Mesenteric fat pad (tissue), 1 donor: Measurements from ENCODE around the gene SATL1. TPM values are rescaled to one million over a fixed set of nuclear protein-coding genes. Genes with fewer than 3 reads are reported as not detected.
A peak's percentile ranks its signal among the peaks of the same experiment; 100 is the strongest.
"Not testable (repeated sequence)": the region's sequence is repeated elsewhere in the genome, so short reads cannot be mapped to it uniquely, and the experiment has no call there.

Experiments used
- DNase-seq: peaks from one replicate; pipeline ENCODE4 v3.0.0-alpha.2; 2020; ENCODE audit warnings: low spot score
- long read RNA-seq: library from polyadenylated mRNA; unstranded; transcript quantifications from one replicate; pipeline ENCODE4 v2.0.0, GENCODE V29; 2020
- total RNA-seq: library from RNA; stranded (reverse); fragmentation: NEBNext Ultra II Directional; extraction: Animal tissue kit (Norgen Biotek cat#: 25700); gene quantifications from one replicate; pipeline ENCODE4 v1.2.1, GENCODE V29; 2021
- donor health status: DM: yes; HTN: yes; CAD: no.

The SATL1 gene
- not detected for total RNA-seq
- long read RNA-seq = 0 reads

GRCh38 chrX:85243761-85244449 lies at the start of gene SATL1, which contains the start of gene ZNF711:
Gene SATL1 (minus strand): TSS chrX:85243779. CDS start chrX:85108968, 134,811 bp downstream.
Gene ZNF711 (plus strand): TSS chrX:85243991. CDS start chrX:85247573, 3,582 bp downstream.
- peak; percentile 86 for DNase-seq

GRCh38 chrX:85288992-85289723 lies 45.6 kb upstream of the SATL1 start:
- no peak for DNase-seq

DNA sequence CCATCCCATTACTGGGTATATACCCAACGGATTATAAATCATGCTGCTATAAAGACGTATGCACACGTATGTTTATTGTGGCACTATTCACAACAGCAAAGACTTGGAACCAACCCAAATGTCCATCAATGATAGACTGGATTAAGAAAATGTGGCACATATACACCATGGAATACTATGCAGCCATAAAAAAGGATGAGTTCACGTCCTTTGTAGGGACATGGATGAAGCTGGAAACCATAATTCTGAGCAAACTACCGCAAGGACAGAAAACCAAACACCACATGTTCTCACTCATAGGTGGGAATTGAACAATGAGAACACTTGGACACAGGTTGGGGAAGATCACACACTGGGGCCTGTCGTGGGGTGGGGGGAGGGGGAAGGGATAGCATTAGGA lies 41.7 kb upstream of the SATL1 start:
- not testable (repeated sequence) for DNase-seq

GRCh38 chrX:85244450-85245211 lies 1.1 kb upstream of the SATL1 start:
- DNase-seq = no peak

GRCh38 chrX:85243155-85243554 lies 424 bp downstream of the SATL1 start:
- DNase-seq = no peak

DNA sequence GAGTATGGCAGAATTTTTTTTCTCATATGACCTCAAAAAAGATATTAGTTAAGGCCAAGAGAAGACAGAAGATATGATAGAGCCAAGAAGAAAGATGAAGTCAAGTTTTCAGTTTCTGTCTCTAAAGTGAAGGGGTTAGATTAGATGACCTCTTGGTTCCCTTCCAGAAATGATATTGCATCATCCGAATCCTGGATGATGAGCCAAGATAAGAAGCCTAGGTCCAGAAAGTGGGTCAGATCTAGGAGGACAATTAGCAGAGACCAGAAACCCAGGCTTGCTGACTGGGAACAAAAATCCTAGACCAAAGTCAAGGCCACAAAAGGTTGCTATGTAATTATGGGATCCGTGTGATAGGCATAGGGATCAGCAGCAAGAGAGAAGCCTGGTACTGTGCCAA lies 20.2 kb downstream of the SATL1 start:
- DNase-seq = no peak

DNA sequence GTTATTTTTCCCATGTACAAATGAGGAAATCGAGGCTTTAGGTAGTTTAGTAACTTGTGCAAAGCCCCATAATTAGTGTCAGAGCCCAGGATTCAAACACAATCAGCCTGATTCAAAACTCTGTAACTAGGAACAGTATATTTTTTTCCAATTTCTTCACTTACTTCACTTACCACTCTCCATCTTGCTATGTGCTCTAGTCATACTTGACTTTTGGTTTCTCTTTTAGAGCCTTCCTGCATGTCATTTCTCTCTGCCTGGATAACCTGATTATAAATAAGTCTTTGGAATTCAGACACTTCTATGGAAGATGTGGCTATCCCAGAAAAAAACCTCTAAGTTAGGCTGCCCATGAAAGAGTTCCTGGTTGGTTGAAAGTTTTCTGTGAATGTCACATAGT lies 22.2 kb downstream of the SATL1 start:
- no peak for DNase-seq

- no peak for DNase-seq
These were observed 27.6 kb downstream of the SATL1 start for GRCh38 chrX:85215946-85216345.

DNA sequence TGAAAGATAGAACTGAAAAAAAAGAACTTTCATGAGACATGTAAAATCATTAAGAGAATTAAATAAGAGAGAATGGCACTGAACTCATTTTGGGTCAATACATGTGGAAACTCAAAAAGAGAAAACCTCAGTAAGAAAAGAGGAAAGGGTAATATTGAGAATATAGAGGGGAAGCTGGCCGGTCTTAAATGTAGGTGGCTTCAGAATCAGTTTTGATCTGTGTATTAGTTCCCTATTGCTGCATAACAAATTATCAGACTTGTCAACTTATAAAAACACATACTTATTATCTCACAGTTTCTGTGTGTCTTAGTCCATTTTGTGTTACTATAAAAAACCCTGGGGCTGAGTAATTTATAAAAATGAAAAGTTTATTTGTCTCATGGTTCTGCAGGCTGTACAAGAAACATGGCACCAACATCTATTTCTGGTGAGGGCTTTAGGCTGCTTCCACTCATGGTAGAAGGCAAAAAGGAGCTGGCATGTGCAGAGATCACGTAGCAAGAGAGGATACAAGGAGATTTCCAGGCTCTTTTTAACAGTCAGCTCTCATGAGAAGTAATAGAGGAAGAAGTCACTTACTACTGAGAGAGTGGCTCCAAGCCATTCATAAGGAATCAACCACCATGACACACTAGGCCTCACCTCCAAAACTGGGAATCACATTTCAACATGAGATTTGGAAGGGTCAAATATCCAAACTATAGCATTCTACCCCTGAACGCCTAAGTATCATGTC lies 29.6 kb downstream of the SATL1 start:
- no peak for DNase-seq

DNA sequence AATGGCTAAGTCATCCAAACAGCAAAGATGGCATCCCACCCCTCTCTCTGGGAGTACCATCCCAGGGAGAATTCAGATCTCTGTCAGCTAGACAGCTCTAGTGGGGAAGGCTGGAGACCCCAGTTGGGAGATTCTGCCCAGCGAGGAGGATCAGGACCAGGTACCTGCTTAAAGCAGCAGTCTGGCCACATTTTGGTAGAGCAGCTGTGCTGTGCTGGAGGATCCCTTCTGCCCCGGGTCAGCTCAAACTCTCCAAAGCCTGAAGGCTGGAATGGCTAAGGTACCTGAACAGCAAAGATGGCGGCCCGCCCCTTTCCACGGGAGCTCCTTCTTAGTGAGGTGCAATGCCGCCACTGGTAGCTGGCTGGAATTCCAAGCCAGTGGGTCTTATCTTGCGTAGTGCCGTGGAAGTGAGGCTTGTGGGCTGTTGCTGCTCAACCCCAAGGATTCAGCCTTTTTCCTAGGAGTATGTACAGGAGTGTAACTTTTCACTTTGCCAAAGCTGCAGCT lies 40.1 kb downstream of the SATL1 start:
- no peak for DNase-seq

DNA sequence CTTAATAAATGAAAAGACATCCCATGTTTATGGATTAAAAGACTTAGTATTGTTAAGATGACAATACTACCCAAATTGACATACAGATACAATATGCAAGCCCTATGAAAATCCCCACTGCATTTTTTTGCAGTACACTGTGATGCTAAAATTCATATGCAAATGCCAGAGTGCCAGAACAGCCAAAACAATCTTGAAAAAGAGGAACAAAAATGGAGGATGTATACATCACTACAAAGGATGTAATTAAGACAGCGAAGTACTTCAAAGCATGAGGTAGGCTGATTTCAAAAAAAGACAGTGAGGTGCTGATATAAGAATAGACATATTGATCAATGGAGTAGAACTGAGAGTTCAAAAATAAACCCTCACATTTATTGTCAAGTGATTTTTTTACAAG lies 47.3 kb downstream of the SATL1 start:
- no peak for DNase-seq

GRCh38 chrX:85159644-85160043 lies 83.9 kb downstream of the SATL1 start:
- peak; percentile 79 for DNase-seq

DNA sequence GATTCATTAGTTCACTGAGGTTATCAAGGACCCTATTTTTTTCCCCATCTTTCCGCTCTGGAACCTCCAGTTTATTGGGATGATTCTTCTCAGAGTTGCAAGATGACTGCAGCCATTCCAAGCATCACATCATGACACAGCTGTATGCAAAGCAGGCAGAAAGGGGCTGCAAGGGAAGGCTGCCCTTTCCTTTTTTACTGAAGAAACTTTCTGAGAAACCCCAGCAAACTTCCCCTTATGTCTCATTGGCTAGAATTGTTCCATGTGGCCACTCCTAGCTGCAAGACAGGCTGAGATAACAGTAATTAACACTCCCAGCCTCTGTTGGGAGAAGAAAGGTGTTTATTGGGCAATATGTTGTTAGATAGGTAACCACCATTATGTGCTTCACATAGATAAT lies 102.6 kb downstream of the SATL1 start:
- no peak for DNase-seq

DNA sequence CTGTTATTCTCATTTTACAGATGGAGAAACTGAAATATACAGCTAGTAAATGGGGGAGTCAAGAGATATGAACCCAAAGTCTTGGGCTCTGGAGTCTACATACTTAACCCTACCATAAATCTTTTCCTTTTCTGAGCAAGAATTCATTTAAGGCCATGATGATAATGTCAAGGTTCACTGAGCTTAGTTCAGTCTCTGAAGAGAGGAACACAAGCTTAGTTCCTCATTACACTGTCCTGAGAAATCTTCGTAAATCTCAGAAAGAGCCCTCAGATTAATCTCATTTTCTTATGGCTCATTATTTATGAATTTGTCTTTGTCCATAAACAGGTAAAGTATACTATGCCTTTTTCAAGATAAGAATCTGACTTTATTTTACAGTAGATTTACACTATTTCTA lies 104.2 kb downstream of the SATL1 start:
- DNase-seq = no peak

DNA sequence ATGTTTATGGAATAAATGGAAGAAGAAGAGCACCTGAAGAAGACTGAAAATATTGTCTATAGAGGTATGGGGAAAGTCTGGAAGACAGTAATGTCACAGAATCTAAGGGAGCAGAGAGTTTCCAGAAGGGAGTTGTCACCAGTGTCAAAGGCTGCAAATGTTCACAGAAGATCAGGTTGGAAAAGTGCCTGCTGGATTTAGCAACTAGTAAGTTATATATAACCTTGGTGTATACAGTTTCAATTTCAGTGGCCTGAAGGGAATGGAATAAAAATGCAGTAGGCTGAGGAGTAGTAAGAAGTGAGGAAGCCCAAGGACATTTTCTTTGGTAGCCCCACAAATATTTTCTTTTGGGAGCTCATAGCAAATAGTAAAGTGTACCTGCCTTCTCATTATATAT lies 107.2 kb downstream of the SATL1 start:
- DNase-seq = no peak

GRCh38 chrX:85115252-85115651 lies 128.3 kb downstream of the SATL1 start:
- DNase-seq = no peak

DNA sequence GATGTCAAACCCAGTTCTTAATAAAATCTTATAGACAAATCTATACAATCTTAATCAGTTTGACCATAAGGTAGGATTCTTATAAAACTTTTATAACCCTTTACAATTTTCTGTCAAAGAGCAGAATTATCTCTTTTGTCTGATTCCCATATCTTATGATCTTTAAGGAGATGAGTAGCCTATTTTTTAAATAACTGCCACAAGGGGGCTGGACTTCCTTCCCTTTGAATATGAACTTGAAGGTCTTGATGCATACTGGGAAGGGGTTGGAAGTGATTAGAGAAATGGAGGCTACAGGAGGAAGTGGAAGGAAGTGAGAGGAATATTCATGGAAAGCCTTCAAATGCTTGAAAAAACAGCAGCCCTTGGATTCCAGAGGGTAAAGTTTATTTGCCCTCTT lies 128.8 kb downstream of the SATL1 start:
- DNase-seq = no peak

DNA sequence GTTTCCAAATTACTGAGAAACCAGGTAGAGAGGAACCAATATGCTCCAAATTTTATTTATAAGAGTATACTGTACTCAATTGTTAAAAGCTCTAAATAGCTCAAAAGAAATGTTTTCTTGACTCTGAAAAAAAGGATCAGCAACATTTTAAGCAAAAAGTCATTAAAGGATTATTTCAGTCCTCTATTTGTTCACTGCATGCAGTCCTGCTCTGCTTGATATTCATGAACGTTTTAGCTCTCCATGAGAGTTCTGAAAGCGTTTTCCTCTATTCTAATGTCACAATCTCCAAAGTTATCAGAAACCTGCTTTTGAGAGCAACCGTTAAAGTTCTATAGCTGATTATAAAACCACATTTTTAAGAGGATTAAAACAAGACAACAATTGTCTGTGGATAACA lies 129.4 kb downstream of the SATL1 start:
- no peak for DNase-seq

DNA sequence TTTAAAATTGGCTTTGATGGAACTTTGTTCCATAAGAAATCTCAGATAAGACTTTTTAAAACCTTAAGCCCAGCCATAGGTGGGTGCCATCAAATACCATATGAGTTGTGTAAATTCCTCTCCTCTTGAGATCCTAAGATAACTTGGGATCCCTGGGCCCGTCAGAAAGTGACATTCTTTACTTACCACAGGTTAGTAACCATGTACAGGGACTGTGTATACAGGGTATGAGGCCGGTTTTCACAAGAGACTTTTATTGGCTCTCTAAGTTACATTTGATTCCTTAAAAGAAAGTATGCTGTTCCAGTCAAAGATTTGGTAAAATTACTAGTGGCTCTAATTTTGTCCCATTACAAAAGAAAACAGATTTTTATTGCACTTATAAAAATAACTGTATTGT lies 129.8 kb downstream of the SATL1 start:
- DNase-seq = no peak

DNA sequence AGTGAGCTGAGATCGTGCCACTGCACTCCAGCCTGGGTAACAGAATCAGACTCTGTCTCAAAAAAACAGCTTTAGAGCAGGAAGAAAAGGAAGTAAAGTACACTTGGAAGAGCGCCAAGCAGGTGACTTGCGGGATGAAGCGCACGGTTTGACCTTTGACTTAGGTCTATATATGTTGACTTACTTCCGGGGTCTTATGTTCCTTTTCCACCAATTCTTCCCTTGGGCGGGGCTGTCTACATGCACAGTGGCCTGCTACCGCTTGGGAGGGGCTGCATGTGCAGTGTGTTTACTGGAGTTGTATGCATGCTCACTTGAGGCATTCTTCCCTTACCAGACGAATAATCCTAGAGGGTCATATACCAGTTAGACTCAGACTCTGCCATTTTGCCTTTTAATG lies 131.3 kb downstream of the SATL1 start:
- no peak for DNase-seq

GRCh38 chrX:85111347-85111746 lies 132.2 kb downstream of the SATL1 start:
- no peak for DNase-seq
